Keratinocyte (primary cell): Measurements from ENCODE around the gene EML1. TPM values are rescaled to one million over a fixed set of nuclear protein-coding genes. Genes with fewer than 3 reads are reported as not detected.

Experiments used
- DNase-seq: peaks from one replicate; pipeline ENCODE4 v3.0.0-alpha.2; 2011; ENCODE audit warnings: low read depth, missing footprints, low spot score
- FAIRE-seq: peaks from 2 replicates; lab custom pipeline; 2011; peaks lifted over from hg19 to GRCh38; lab: Jason Lieb, UNC
- H2AFZ ChIP-seq: 2 replicates; pipeline ENCODE4 v1.6.0; 2012; ENCODE audit warnings: low read length, control low read depth, inconsistent platforms; ENCODE audit not compliant: control insufficient read depth
- H3K27ac ChIP-seq: 2 replicates; pipeline ENCODE4 v1.5.1; 2011; ENCODE audit warnings: low read length; ENCODE audit not compliant: control insufficient read depth, insufficient read depth
- H3K27me3 ChIP-seq: 3 replicates; pipeline ENCODE4 v1.6.0; 2011; ENCODE audit warnings: low read length; ENCODE audit not compliant: control insufficient read depth, insufficient read depth; ENCODE audit errors: extremely low read depth
- H3K36me3 ChIP-seq, 2 experiments: 2 replicates in 1 of 2; 3 replicates in 1 of 2; pipeline ENCODE4 v1.5.1; 2011; ENCODE audit warnings: low read length in 2 of 2, mild to moderate bottlenecking in 1 of 2; ENCODE audit not compliant: control insufficient read depth in 2 of 2, insufficient read depth in 2 of 2; ENCODE audit errors: extremely low read depth in 1 of 2
- H3K4me1 ChIP-seq: 3 replicates; pipeline ENCODE4 v1.5.1; 2011; ENCODE audit warnings: low read length; ENCODE audit not compliant: control insufficient read depth, insufficient read depth; ENCODE audit errors: extremely low read depth
- H3K4me2 ChIP-seq: 3 replicates; pipeline ENCODE4 v1.6.0; 2011; ENCODE audit warnings: low read depth, low read length; ENCODE audit not compliant: control insufficient read depth, insufficient read depth; ENCODE audit errors: extremely low read depth
- H3K4me3 ChIP-seq, 3 experiments: fragments of 200-600 bp in 1 of 3; sonication (generic) in 1 of 3; 2 replicates in 2 of 3; 3 replicates in 1 of 3; pipeline ENCODE4 v1.5.1; 2011 to 2016; ENCODE audit warnings: low read length in 3 of 3, mild to moderate bottlenecking in 3 of 3, control low read depth in 2 of 3, inconsistent platforms in 1 of 3, low read depth in 1 of 3, mixed read lengths in 1 of 3, mixed run types in 1 of 3, moderate library complexity in 1 of 3; ENCODE audit not compliant: control insufficient read depth in 2 of 3, insufficient read depth in 2 of 3; ENCODE audit errors: extremely low read depth in 1 of 3
- H3K79me2 ChIP-seq: 2 replicates; pipeline ENCODE4 v1.6.0; 2012; ENCODE audit warnings: low read length; ENCODE audit not compliant: control insufficient read depth, insufficient read depth
- H3K9ac ChIP-seq: 3 replicates; pipeline ENCODE4 v1.6.0; 2011; ENCODE audit warnings: low read length; ENCODE audit not compliant: control insufficient read depth, insufficient read depth; ENCODE audit errors: extremely low read depth
- H3K9me1 ChIP-seq: 3 replicates; pipeline ENCODE4 v1.6.0; 2011; ENCODE audit warnings: low read length; ENCODE audit not compliant: control insufficient read depth, insufficient read depth; ENCODE audit errors: extremely low read depth
- H3K9me3 ChIP-seq: 2 replicates; pipeline ENCODE4 v1.5.1; 2012; ENCODE audit warnings: low read depth, low read length; ENCODE audit not compliant: control insufficient read depth
- H4K20me1 ChIP-seq: 3 replicates; pipeline ENCODE4 v1.6.0; 2011; ENCODE audit warnings: low read length; ENCODE audit not compliant: control insufficient read depth, insufficient read depth; ENCODE audit errors: extremely low read depth
- CTCF ChIP-seq, 3 experiments: IDR thresholded peaks in 1 of 3; conservative IDR thresholded peaks in 1 of 3; optimal IDR thresholded peaks in 1 of 3; 2 replicates in 2 of 3; 3 replicates in 1 of 3; pipeline versions ENCODE3 to v1.5.1; 2011; ENCODE audit warnings: low read length in 3 of 3, mild to moderate bottlenecking in 3 of 3, moderate library complexity in 2 of 3, control low read depth in 1 of 3, inconsistent platforms in 1 of 3; ENCODE audit not compliant: insufficient read depth in 2 of 3; ENCODE audit errors: extremely low read depth in 1 of 3
- EZH2 ChIP-seq: IDR thresholded peaks from one replicate; pipeline ENCODE4 v1.6.1; 2012; ENCODE audit warnings: inconsistent platforms, mild to moderate bottlenecking, low read length, moderate library complexity
- dilution Hi-C: fragments of 300-500 bp; cut with MboI; formaldehyde crosslinking; loops from one replicate; pipeline ENCODE4 v1.7.0; 2020; ENCODE audit warnings: low sequenced_read_pairs; ENCODE audit not compliant: extremely low pct_ligation_motif_present
- polyA plus RNA-seq, 5 experiments: library from polyadenylated mRNA; depleted of rRNA in 3 of 5; stranded (reverse) in 3 of 5; stranded (forward) in 1 of 5; unstranded in 1 of 5; fragments of >200 nt; gene quantifications; 1 replicate in 1 of 5; 2 replicates in 3 of 5; 3 replicates in 1 of 5; pipeline versions ENCODE4 v1.2.1 to v1.2.3, GENCODE V29; 2011 to 2012; ENCODE audit warnings: missing spikeins in 2 of 5, low read depth in 1 of 5, low replicate concordance in 1 of 5

The EML1 gene
- polyA plus RNA-seq, 1 donor (not counting 4 experiments of a cell fraction or from before 2014, with no cell fraction given), result 0.84 TPM

- dilution Hi-C loops, result no loop called here
- no peaks in the 10 kb centered on the region for H3K36me3 ChIP-seq
- no peak overlapping the region for H3K9ac ChIP-seq
- H3K79me2 ChIP-seq, result no peaks in the 10 kb centered on the region
- no peak overlapping the region for H3K4me2 ChIP-seq
- H3K4me3 ChIP-seq, result no peak overlapping the region
- no peaks in the 10 kb centered on the region for H3K9me3 ChIP-seq
- no peaks in the 10 kb centered on the region for H4K20me1 ChIP-seq
- FAIRE-seq (no peak), DNase-seq (no peak)
- H2AFZ ChIP-seq, result no peak overlapping the region
- no peak overlapping the region for H3K27ac ChIP-seq
- H3K27me3 ChIP-seq, result peaks cover 17% of the 10 kb centered on the region
- TF ChIP-seq EZH2 (no peak), CTCF (optimal IDR thresholded peaks at IDR 0.05 in 1 of 3, IDR thresholded peaks at IDR 0.05 in 1 of 3, conservative IDR thresholded peaks at IDR 0.05 in 1 of 3; ENCODE audit: extremely low read depth in 1 of 3, insufficient read depth in 2 of 3, low read length in 3 of 3) (no peak)
- no peaks in the 10 kb centered on the region for H3K4me1 ChIP-seq
- H3K9me1 ChIP-seq, result no peaks in the 10 kb centered on the region
Measured at GRCh38 chr14:99929601-99930000, 136.4 kb downstream of the EML1 start.

DNA sequence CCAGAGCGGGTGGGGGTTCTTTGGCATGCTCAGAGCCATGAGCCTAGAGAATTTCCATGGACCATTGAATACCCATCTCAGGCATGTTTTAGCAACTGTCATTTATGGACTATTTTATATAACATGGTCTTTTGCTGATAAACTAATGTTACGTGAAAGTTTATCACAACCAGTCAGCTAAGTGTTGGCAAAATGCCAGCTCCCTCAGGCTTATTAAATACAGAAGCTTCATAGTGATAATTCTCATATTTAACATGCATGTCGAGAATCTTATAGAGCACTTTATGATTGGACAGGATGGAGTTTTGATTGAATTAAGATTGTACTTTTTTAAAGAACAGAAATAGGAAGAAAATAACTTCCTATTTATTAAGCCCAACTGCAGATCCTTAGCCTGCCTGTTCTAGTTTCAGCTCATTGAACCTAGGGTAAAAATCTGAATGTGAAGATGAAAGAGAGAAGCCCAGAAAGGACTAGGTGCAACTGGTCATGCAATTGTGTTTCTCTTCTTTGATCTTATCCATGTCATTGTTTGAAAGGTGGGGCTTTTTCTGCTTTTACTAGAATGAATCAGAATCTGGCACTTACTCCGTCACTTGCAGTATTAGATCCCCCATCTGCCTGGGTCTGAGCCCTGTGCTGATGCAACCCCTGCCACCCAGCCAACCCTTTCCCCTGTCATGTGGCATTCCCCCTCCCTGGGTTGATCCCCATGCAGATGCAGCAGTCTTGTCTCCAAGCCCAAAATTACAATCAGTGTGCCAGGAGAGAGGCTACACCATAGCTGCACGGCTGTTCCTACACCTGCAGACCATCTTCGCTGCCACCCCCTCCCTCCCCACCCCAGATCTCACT is 137.4 kb downstream of the EML1 start:
- FAIRE-seq (no peak), DNase-seq (no peak)
- no peaks in the 10 kb centered on the region for H3K4me1 ChIP-seq
- no peak overlapping the region for H3K4me2 ChIP-seq
- H3K9me3 ChIP-seq, result no peaks in the 10 kb centered on the region
- no peak overlapping the region for H3K4me3 ChIP-seq
- H2AFZ ChIP-seq, result no peak overlapping the region
- TF ChIP-seq EZH2, result no peak
- no peak for TF ChIP-seq CTCF (optimal IDR thresholded peaks at IDR 0.05 in 1 of 3, IDR thresholded peaks at IDR 0.05 in 1 of 3, conservative IDR thresholded peaks at IDR 0.05 in 1 of 3; ENCODE audit: extremely low read depth in 1 of 3, insufficient read depth in 2 of 3, low read length in 3 of 3)
- dilution Hi-C loops, result no loop called here
- H3K27ac ChIP-seq, result no peak overlapping the region
- no peak overlapping the region for H3K9ac ChIP-seq
- peaks cover 17% of the 10 kb centered on the region for H3K27me3 ChIP-seq
- no peaks in the 10 kb centered on the region for H3K79me2 ChIP-seq
- no peaks in the 10 kb centered on the region for H4K20me1 ChIP-seq
- H3K36me3 ChIP-seq, result no peaks in the 10 kb centered on the region
- no peaks in the 10 kb centered on the region for H3K9me1 ChIP-seq
